ENCODE measurements around the gene TRIM69.

The TRIM69 gene

DNA sequence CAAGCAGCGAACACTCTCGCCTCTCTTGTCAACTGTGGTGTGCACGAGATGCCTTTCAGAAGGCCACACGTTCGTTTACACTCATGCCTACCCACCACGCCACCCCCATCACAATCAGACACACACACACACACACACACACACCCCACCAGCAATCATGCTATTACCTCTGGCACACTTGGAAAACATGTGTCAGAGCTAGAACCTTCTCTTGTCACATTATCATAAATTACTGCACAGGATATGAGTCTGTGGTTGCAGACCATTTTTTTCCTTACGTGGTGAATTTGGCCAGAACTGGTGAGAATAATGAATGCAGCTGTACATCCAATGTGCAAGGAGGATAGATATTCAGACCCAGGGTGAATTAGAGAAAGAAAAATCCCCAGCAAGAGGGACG lies 52.4 kb downstream of the TRIM69 start:
- DNase-seq (ENCODE audit: low read depth) = no peak
- H3K4me3 ChIP-seq (ENCODE audit: low read depth, low read length) = no peak overlapping the region
- TF ChIP-seq, protein P1, sequence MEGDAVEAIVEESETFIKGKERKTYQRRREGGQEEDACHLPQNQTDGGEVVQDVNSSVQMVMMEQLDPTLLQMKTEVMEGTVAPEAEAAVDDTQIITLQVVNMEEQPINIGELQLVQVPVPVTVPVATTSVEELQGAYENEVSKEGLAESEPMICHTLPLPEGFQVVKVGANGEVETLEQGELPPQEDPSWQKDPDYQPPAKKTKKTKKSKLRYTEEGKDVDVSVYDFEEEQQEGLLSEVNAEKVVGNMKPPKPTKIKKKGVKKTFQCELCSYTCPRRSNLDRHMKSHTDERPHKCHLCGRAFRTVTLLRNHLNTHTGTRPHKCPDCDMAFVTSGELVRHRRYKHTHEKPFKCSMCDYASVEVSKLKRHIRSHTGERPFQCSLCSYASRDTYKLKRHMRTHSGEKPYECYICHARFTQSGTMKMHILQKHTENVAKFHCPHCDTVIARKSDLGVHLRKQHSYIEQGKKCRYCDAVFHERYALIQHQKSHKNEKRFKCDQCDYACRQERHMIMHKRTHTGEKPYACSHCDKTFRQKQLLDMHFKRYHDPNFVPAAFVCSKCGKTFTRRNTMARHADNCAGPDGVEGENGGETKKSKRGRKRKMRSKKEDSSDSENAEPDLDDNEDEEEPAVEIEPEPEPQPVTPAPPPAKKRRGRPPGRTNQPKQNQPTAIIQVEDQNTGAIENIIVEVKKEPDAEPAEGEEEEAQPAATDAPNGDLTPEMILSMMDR (IDR thresholded peaks at IDR 0.05; ENCODE audit: insufficient read depth, low read depth, low read length, missing control alignments) = no peak

DNA sequence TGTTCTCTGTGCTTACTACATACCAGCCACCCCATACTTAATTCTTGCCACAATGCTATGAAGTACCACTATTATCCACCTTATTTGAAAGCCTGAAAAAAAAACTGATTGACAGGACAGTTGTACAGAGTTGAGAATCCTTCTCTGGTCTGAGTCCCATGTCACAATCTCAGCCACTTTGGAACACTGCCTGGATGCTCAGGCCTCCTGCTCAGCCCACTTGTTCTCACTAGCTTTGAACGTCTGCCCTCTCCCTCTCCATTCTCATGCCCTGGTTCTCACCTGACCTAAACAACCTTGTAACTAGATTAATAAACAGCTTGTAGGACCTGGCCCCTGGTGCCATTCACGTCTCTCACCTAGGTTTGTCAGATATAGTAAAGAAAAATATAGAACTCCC lies 53.9 kb downstream of the TRIM69 start:
- TF ChIP-seq, protein P1 (IDR thresholded peaks at IDR 0.05; ENCODE audit: insufficient read depth, low read depth, low read length, missing control alignments) = no peak
- no peak for DNase-seq (ENCODE audit: low read depth)

DNA sequence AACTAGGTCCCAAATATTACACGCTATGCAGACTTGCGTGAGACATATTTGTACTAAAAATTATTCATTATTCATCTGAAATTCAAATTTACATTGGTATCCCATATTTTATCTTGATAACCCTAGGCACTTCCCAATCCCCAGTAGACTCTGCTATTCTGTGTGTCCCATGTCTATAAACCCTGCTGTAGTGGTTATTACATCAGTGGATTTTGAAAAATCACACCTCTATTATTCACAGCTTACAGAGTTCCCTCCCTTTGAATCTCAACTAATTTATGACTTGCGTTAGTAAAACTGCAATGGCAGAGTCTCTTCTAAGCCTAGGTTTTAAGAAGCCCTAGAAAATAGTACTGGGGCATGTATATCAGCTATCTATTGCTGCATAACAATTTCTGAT lies 54.3 kb downstream of the TRIM69 start:
- TF ChIP-seq, protein P1 (IDR thresholded peaks at IDR 0.05; ENCODE audit: insufficient read depth, low read depth, low read length, missing control alignments) = no peak
- no peak for DNase-seq (ENCODE audit: low read depth)
- no peak overlapping the region for H3K4me3 ChIP-seq (ENCODE audit: low read depth, low read length)

More for the DNA sequence above, 53.9 kb downstream of the TRIM69 start:
- H3K4me3 ChIP-seq (ENCODE audit: low read depth, low read length) = no peak overlapping the region

DNA sequence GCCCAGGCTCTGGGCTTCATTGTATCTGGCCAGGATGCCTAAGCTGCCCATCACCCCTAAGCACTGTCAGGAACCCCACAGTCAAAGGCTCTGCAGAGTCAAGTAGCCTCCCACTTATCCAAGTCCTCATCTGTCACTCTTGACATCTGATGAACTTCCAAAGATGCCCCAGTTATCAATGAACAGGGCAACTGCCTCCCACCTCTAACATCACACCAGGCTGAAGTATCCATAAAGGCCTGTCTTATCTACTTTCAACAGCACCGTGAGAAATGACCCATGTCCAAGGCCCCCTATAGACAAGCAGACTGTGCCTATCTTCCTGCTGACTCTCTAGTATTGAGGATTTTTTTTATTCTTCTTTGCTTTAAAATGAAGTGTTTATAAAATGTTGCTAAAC lies 56.4 kb downstream of the TRIM69 start:
- no peak overlapping the region for H3K4me3 ChIP-seq (ENCODE audit: low read depth, low read length)
- DNase-seq (ENCODE audit: low read depth) = no peak
- TF ChIP-seq, protein P1 (IDR thresholded peaks at IDR 0.05; ENCODE audit: insufficient read depth, low read depth, low read length, missing control alignments) = no peak

DNA sequence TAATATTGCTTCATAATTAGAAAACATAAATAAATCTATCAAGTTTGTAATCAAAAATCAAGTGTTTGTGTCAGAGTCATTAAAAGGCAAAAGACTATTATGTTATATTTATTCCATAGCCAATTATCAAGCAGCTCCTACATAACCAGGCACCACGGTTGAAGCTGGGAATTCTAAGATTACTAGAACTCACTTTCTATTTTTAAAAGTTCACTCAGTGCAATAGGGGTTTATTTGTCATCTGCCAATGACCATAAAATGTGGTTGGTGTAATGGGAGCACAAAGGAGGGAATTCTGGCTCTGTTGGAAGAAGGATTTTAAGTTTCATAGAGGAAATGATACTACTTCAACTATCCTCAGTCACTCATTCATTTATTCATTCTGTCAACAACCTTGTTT lies 57.7 kb downstream of the TRIM69 start:
- H3K4me3 ChIP-seq (ENCODE audit: low read depth, low read length) = no peak overlapping the region
- TF ChIP-seq, protein P1 (IDR thresholded peaks at IDR 0.05; ENCODE audit: insufficient read depth, low read depth, low read length, missing control alignments) = no peak
- DNase-seq (ENCODE audit: low read depth) = no peak

DNA sequence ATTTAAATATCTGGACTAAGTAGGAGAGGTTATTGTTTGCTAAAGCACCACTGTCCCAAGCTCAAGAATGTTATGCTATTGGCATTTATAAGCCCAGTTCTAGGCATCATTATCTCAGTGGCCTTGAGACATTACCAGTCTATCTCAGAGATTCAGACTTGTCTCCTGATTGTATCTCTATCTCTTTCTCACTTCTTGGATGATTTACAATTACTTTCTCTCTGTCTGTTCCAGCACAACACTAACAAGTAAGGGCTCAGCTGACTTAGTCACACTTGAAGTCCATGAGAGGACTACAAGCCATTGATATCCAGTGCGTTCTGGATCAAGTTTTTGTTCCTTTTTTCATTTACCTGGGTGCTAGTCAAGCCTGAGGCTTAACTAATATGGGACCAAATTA lies 60.2 kb downstream of the TRIM69 start:
- DNase-seq (ENCODE audit: low read depth) = no peak
- no peak overlapping the region for H3K4me3 ChIP-seq (ENCODE audit: low read depth, low read length)
- TF ChIP-seq, protein P1 (IDR thresholded peaks at IDR 0.05; ENCODE audit: insufficient read depth, low read depth, low read length, missing control alignments) = no peak

DNA sequence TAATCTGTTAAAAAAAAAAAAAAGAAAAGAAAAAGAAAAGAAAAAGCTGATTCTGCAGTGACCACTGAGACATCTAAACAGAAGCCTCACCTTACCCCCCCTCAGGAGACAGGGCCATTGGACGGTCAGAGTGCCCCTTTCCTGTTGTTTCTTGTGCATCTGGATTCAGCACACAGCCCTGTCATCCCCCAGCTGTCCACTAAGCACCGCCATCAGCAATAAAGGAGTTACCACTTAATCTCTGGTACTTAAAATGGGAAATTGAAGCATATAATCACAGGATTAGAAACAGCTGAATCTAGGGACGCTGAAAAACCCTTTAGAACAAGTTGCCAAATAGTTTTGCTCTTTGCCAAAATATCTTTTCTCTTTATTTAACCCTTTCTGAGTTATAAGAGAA lies 62.5 kb downstream of the TRIM69 start:
- TF ChIP-seq, protein P1 (IDR thresholded peaks at IDR 0.05; ENCODE audit: insufficient read depth, low read depth, low read length, missing control alignments) = peak; percentile 12
- H3K4me3 ChIP-seq (ENCODE audit: low read depth, low read length) = no peak overlapping the region
- peak; percentile 19 for DNase-seq (ENCODE audit: low read depth)

Measured in GM12865 (cell line).